GM10248 (cell line): ENCODE results near the gene NKAIN2.
"Not testable (repeated sequence)": the region's sequence is repeated elsewhere in the genome, so short reads cannot be mapped to it uniquely, and the experiment has no call there.

Experiments
- CTCF ChIA-PET: fragments of 300-600 bp; sonication (Branson Sonifier 250); formaldehyde crosslinking; extraction: SDS; loops from one replicate; lab custom pipeline; 2021; ENCODE audit warnings: antibody characterized with exemption; lab: Yijun Ruan, JAX
- POLR2A ChIA-PET: fragments of 350-650 bp; sonication (Branson Sonifier 250); formaldehyde crosslinking; extraction: SDS; loops from one replicate; lab custom pipeline; 2020; ENCODE audit warnings: antibody characterized with exemption; lab: Yijun Ruan, JAX
- DNase-seq: peaks from one replicate; pipeline ENCODE4 v3.0.0; 2012; ENCODE audit errors: extremely low spot score
- TF ChIP-seq, protein P1 (sequence below): IDR thresholded peaks from 2 replicates; pipeline ENCODE4 v1.5.1; 2012; ENCODE audit warnings: mild to moderate bottlenecking, low read depth; ENCODE audit errors: extremely low read depth, missing control alignments, control extremely low read depth

Gene NKAIN2

GRCh38 chr6:124008988-124009765, 205.5 kb downstream of the NKAIN2 start:
- ChIA-PET POLR2A (no interaction called here), CTCF (no interaction called here)
- TF ChIP-seq, protein P1, sequence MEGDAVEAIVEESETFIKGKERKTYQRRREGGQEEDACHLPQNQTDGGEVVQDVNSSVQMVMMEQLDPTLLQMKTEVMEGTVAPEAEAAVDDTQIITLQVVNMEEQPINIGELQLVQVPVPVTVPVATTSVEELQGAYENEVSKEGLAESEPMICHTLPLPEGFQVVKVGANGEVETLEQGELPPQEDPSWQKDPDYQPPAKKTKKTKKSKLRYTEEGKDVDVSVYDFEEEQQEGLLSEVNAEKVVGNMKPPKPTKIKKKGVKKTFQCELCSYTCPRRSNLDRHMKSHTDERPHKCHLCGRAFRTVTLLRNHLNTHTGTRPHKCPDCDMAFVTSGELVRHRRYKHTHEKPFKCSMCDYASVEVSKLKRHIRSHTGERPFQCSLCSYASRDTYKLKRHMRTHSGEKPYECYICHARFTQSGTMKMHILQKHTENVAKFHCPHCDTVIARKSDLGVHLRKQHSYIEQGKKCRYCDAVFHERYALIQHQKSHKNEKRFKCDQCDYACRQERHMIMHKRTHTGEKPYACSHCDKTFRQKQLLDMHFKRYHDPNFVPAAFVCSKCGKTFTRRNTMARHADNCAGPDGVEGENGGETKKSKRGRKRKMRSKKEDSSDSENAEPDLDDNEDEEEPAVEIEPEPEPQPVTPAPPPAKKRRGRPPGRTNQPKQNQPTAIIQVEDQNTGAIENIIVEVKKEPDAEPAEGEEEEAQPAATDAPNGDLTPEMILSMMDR: no peak
- DNase-seq: no peak

DNA sequence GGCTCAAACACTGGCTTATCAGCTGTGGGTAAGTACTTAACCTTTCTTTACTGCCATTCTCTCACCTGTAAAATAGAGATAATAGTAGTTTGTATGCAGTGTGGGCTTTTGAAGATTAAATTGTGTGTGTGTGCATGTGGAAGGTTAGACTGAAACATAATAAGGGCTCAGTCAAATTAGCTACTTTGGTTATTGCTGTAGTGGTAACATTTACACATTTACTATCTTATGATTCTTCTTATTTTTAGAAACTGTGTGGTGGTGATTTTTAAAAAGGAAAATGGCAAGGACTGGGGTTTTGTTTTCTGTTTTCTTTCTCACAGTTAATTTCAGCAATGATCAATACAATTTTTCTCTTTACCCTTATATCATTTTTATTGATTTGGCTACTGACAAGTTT, 206.9 kb downstream of the NKAIN2 start:
- ChIA-PET CTCF (no interaction called here), POLR2A (no interaction called here)
- no peak for DNase-seq
- TF ChIP-seq, protein P1: no peak

GRCh38 chr6:124011180-124011579, 207.5 kb downstream of the NKAIN2 start:
- TF ChIP-seq, protein P1: no peak
- no peak for DNase-seq
- ChIA-PET POLR2A (no interaction called here), CTCF (no interaction called here)

GRCh38 chr6:124022051-124022450, 218.4 kb downstream of the NKAIN2 start:
- POLR2A ChIA-PET: not testable (repeated sequence)

DNA sequence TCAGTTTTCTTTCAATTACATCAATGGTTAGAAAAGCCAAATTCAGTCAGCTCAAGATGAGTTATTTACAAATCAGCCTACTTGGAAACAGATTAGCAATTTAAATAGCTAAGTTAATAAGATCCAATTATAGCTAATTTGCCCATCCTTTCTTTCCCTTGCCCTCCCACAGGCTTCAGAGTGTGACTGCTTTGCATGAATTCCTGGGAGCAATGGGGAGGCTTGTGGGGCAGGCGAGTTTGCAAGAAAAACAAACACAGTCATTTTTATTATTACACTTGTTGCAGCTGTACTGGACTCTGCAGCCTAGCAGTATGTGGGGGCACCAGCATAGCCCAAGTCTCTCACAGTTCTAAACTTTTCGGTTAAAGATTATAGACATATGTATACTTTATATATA, 219.0 kb downstream of the NKAIN2 start:
- POLR2A ChIA-PET: no interaction called here
- CTCF ChIA-PET: no interaction called here
- TF ChIP-seq, protein P1: no peak
- no peak for DNase-seq

More at GRCh38 chr6:124022051-124022450, 218.4 kb downstream of the NKAIN2 start:
- DNase-seq, CTCF ChIA-PET: not testable (repeated sequence)

DNA sequence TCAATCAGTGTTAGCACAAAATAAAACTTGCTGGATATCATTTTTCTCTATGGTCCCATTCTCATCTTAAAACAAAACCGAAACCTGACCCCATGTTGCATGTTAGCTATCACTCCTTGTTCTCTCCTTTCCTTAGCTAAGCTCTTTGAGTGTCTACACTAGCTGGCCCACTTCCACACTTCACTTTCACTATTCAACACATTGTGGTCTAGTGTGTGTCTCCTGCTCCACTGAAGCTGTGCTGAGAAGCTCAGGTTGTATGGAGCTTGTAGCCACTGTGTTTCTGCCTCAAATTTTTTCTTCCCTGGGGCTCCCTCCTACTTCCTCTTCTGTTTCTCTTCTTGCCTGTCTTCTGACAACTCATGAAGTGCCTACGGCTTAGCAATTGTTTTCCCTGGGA, 223.0 kb downstream of the NKAIN2 start:
- TF ChIP-seq, protein P1: no peak
- ChIA-PET CTCF (interaction anchor here (1.0 to 1.5 kb wide), 2 partner anchors 12 to 31 kb away, joined by 3 to 5 read pairs; no protein-coding TSS in a partner anchor), POLR2A (no interaction called here)
- no peak for DNase-seq

GRCh38 chr6:124027392-124027791, 223.7 kb downstream of the NKAIN2 start:
- ChIA-PET POLR2A (no interaction called here), CTCF (interaction anchor here (1.5 kb wide), 1 partner anchor 12 kb away, joined by 5 read pairs; no protein-coding TSS in a partner anchor)
- TF ChIP-seq, protein P1: no peak
- DNase-seq: no peak
